Stimulated activated CD4-positive, alpha-beta T cell treated with anti-CD3 and anti-CD28 coated beads, Interleukin-4, amount 100 ng/mL, for 24 hours (primary cell): Measurements from ENCODE around the gene MED12L.

Experiments
- DNase-seq: peaks from one replicate; pipeline ENCODE4 v3.0.0-alpha.2; 2020

Gene MED12L

GRCh38 chr3:151477591-151478334, 392.3 kb downstream of the MED12L start:
- DNase-seq, result no peak

- no peak for DNase-seq
Measured at GRCh38 chr3:151478335-151478697, 392.9 kb downstream of the MED12L start.

GRCh38 chr3:151479452-151479851, 394.0 kb downstream of the MED12L start:
- no peak for DNase-seq

- DNase-seq, result no peak
Measured at GRCh38 chr3:151480492-151480891, 395.0 kb downstream of the MED12L start.

GRCh38 chr3:151483488-151483887, 398.0 kb downstream of the MED12L start:
- no peak for DNase-seq

- no peak for DNase-seq
Measured at GRCh38 chr3:151483961-151484520, 398.6 kb downstream of the MED12L start.
